ENCODE data around the gene PLXNA1. TPM values are rescaled to one million over a fixed set of nuclear protein-coding genes. Genes with fewer than 3 reads are reported as not detected.

PLXNA1 gene
- total RNA-seq, 1 experiment from 2014 or later = 30.3 TPM

DNA sequence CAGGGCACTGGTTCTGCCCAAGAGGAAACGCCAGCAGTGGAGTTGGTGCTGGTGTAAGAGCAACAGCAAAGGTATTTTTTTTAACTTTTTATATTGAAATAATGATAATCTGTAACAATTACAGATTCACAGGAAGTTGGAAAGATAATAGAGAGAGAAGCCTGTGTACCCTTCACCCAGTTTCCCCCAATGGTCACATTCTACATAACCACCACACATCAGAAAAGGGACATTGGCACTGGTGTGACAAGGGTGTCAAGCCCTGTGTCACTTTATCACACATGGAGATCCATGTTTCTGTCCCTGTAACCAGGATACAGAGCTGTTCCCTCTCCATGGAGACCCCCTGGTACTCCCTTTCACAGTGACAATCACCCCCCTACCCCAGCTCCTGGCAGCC is 9.1 kb upstream of the PLXNA1 start (continued):
- TF ChIP-seq CBX3 (IDR thresholded peaks at IDR 0.05; ENCODE audit: low read depth) (no peak), SRF (IDR thresholded peaks at IDR 0.05; ENCODE audit: low read depth) (no peak), POLR2AphosphoS5 (IDR thresholded peaks at IDR 0.05; ENCODE audit: low read depth, low read length) (no peak)
- TF ChIP-seq, protein P1, sequence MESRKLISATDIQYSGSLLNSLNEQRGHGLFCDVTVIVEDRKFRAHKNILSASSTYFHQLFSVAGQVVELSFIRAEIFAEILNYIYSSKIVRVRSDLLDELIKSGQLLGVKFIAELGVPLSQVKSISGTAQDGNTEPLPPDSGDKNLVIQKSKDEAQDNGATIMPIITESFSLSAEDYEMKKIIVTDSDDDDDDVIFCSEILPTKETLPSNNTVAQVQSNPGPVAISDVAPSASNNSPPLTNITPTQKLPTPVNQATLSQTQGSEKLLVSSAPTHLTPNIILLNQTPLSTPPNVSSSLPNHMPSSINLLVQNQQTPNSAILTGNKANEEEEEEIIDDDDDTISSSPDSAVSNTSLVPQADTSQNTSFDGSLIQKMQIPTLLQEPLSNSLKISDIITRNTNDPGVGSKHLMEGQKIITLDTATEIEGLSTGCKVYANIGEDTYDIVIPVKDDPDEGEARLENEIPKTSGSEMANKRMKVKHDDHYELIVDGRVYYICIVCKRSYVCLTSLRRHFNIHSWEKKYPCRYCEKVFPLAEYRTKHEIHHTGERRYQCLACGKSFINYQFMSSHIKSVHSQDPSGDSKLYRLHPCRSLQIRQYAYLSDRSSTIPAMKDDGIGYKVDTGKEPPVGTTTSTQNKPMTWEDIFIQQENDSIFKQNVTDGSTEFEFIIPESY (IDR thresholded peaks at IDR 0.05; ENCODE audit: extremely low read depth, insufficient replicate concordance, low read length) = no peak
- TF ChIP-seq, protein P2, sequence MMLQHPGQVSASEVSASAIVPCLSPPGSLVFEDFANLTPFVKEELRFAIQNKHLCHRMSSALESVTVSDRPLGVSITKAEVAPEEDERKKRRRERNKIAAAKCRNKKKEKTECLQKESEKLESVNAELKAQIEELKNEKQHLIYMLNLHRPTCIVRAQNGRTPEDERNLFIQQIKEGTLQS (IDR thresholded peaks at IDR 0.05) = no peak

DNA sequence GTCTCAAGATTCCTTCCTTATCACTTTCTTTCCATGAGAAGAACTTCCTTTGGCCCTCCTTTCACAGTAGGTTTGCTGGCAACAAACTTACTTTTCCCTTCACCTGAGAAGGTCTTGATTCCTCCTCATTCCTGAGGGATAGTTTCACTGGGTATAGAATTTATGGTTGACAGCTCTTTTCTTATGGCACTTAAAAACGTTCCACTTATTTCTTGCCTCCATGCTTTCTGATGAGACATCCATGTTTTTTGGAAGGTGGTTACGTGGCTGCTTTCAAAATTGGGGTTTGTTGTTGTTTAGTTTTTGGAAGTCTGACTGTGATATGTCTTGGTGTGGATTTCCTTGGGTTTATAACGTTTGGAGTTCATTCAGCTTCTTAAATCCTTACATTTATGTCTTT is 8.2 kb upstream of the PLXNA1 start:
- no TSS peak for BruUV-seq (replicated peaks)
- intact Hi-C loops (cut with micrococcal nuclease) = no loop called here

More for the DNA sequence above, 8.2 kb upstream of the PLXNA1 start:
- no peak for TF ChIP-seq EGR1 (IDR thresholded peaks at IDR 0.05; ENCODE audit: low read depth)
- ChIA-PET POLR2A (no interaction called here), CTCF (no interaction called here), RAD21 (ENCODE audit: low non-redundant PET in 1 of 2, low total read pairs in 2 of 2, uncharacterized antibody in 2 of 2, unreplicated experiment in 2 of 2) (no interaction called here)
- Histone ChIP-seq H3K27me3 (ENCODE audit: insufficient read depth, low read length) (no peaks in the 10 kb centered on the region; the same call in 1 of the 2 replicates), H3K9me3 (ENCODE audit: control insufficient read depth in 1 of 2, insufficient read depth in 1 of 2, low read depth in 1 of 2, low read length in 2 of 2) (peaks cover 7 to 11% of the 10 kb centered on the region in 2 experiments; a peak in 3 of 4 replicates), H3K4me2 (ENCODE audit: low read length) (no peak overlapping the region), H2AFZ (ENCODE audit: low read depth, low read length, poor library complexity, severe bottlenecking) (no peak overlapping the region), H3K4me1 (ENCODE audit: control insufficient read depth in 1 of 2, insufficient read depth in 2 of 2, low read length in 2 of 2) (no peaks in the 10 kb centered on the region), H3K27ac (ENCODE audit: low read depth, low read length) (no peak overlapping the region), H4K20me1 (ENCODE audit: insufficient read depth) (no peaks in the 10 kb centered on the region), H3K79me2 (ENCODE audit: insufficient read depth, low read length) (no peaks in the 10 kb centered on the region), H3K36me3 (ENCODE audit: control insufficient read depth in 1 of 2, insufficient read depth in 2 of 2, low read length in 2 of 2) (no peaks in the 10 kb centered on the region), H3K4me3 (replicated peaks in 1 of 2; ENCODE audit: low read depth in 1 of 2, low read length in 2 of 2) (no peak overlapping the region), H3K9me2 (ENCODE audit: insufficient read depth) (no peaks in the 10 kb centered on the region), H3K9ac (ENCODE audit: low read length) (no peak overlapping the region)
- ATAC-seq = no peak
- DNase-seq (ENCODE audit: low read depth, low spot score) = no peak
